Stimulated activated CD8-positive, alpha-beta memory T cell treated with anti-CD3 and anti-CD28 coated beads, Interleukin-4, amount 100 ng/mL, for 24 hours (primary cell): Measurements from ENCODE around the gene IGSF11.
"Not testable (repeated sequence)": the region's sequence is repeated elsewhere in the genome, so short reads cannot be mapped to it uniquely, and the experiment has no call there.

Source experiments
- DNase-seq: peaks from one replicate; pipeline ENCODE4 v3.0.0-alpha.2; 2020; ENCODE audit warnings: low read depth

IGSF11 gene, protein sequence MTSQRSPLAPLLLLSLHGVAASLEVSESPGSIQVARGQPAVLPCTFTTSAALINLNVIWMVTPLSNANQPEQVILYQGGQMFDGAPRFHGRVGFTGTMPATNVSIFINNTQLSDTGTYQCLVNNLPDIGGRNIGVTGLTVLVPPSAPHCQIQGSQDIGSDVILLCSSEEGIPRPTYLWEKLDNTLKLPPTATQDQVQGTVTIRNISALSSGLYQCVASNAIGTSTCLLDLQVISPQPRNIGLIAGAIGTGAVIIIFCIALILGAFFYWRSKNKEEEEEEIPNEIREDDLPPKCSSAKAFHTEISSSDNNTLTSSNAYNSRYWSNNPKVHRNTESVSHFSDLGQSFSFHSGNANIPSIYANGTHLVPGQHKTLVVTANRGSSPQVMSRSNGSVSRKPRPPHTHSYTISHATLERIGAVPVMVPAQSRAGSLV

DNA sequence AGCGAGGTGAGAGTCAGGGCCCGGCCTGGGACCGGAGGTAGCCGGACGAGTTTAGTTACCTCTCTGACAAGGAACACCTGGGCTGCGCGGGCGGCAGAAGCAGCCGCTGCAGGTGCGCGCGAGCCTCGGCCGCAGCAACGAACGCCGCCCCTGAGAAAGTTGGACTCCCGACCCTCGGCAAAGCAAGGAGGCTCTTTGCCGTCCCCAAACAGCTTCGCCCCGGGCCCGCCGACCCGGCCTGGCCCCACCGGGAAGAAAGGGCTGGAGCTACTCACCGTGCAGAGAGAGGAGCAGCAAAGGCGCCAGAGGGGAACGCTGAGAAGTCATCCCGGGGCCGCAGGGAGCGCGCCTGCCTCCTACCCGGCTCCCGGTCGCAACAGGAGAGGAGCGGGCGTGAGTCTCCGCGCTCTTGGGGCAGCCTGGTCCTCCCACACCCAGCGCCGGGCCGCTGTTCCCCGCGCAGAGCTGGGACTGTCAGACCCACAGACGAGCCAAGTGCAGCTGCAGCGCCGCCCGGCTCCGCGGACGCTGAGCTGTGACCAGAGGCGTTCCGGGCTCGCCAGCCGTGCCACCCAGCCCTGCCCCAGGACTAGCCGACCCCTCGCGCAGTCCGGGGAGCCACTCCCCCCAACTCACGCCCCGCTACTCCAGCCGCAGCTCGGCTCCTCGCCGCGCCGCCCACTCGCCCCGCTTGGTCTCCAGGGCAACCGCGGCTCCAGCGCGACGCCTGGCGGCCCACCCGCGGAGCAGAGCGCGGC lies at the start of gene IGSF11:
IGSF11 (minus strand) TSS at position 591 of the 758 bp plus-strand sequence; CDS start at position 327, 264 bp downstream.
- DNase-seq = peak; percentile 55

GRCh38 chr3:119080364-119080763 lies 45.7 kb upstream of the IGSF11 start:
- no peak for DNase-seq

- DNase-seq = no peak
These were observed 38.8 kb upstream of the IGSF11 start for GRCh38 chr3:119073258-119074001.

GRCh38 chr3:119072451-119072850 lies 37.8 kb upstream of the IGSF11 start:
- not testable (repeated sequence) for DNase-seq

- DNase-seq = no peak
These were observed 35.1 kb upstream of the IGSF11 start for GRCh38 chr3:119069725-119070124.

DNA sequence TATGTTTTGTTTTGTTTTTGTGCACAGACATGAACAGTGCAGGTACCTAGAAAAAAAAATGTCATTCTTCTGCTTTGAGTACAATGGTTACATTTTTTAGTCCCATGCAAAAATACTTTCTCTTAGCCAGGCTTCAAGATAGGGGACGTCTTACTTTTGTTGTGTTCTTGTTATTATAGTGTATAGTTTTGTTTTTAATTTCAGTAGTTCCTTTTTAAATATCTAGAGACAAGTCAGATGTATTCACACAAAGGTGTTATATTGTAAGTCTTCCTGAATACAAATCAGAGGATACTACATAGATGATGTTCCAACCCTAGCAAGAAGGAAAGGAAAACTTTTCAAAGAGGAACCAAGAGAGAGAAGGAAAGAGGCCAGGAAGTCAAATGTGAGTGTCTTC lies 28.8 kb upstream of the IGSF11 start:
- DNase-seq = no peak

DNA sequence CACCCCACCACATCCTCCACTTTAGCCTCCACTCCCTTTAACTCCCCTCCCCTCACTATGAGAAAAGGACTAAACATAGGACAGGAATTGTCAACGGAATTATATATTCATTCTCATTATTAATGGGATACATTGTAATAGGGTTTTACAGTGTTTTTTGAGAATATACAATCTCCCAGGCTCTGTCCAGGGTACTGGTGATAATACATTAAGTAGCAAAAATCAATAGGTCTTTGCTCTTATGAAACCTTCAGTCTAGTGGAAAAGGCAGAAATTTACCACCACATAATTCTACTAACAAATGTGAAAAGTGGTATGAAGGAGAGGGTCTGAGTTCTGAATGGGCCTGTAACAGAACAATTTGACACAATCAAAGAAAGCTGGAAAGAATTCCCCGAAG lies 28.2 kb upstream of the IGSF11 start:
- DNase-seq = no peak

- DNase-seq = no peak
These were observed 9.9 kb upstream of the IGSF11 start for GRCh38 chr3:119044593-119044992.

DNA sequence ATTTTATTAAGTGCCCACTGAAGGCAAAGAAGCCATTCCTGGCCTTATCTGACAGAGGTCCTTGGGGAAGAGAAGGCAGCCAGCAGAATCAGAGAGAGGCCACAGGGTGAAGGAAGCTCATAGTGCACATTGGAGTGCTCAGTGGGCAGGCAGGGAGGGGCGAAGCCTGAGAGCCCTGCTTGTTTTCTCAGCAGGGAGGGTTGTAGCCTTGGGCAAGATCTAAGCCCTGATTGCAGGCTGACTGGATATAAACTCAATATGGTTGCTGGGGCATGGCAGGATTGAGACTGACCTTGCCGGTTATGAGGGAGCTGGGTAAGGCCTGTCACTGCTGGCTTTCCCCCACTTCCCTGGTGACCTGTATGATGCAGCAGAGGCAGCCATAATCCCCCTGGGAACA lies 7.5 kb upstream of the IGSF11 start:
- no peak for DNase-seq

DNA sequence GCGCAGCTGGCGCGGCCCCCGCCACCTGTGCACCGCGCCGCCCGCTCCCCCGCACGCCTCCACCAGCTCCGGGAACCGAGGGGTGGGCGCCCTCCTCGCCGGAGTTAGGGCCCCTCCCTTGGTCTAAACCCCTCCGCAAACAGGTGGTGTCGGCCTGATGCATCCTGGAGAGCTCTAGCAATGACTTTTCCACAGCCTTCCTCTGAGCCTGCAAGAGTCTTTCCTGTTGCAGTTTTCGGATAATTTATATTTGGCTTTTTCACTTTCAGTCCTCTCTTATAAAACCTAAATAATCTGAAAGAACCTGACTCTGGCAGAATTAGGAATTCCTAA lies 334 bp upstream of the IGSF11 start:
- DNase-seq = no peak

DNA sequence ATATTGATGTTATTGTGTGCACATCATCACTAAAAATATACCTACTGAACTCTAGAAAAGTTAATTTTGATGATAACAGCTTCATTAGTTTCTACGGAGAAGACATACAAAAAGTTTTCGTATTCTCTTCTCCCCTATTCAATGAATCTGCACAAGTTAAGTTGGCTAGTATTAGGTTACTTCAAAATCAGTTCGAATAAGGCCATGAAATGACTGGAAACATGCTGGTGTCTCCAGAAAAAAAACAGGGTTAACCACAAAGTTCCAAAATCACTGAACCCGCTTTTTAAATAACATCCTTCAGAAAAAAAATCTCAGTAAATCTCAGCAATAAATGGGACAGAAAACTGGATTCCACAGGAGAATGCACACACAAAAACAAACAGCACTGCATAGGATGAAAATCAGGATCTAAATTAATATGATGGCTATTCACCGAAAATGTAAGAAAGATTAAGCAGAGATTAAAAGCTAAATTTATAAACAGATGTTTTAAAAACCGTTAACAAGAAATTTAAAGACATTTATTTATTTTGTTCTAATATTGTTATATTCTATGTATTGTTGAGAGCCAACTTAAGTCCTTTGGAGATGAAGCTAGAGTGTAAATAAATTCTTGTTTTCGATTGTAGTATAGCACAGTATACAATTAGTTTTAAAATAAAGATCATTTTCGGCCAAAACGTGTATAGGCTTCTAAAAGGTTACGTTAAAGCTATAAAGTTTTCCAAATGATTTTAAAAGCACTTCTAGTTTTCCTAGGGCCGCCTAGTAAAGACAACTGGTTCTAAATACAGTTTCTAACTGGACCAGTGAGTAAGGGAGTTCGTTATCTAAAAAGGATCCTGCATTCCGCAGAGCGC lies 1.0 kb downstream of the IGSF11 start:
- DNase-seq = no peak

DNA sequence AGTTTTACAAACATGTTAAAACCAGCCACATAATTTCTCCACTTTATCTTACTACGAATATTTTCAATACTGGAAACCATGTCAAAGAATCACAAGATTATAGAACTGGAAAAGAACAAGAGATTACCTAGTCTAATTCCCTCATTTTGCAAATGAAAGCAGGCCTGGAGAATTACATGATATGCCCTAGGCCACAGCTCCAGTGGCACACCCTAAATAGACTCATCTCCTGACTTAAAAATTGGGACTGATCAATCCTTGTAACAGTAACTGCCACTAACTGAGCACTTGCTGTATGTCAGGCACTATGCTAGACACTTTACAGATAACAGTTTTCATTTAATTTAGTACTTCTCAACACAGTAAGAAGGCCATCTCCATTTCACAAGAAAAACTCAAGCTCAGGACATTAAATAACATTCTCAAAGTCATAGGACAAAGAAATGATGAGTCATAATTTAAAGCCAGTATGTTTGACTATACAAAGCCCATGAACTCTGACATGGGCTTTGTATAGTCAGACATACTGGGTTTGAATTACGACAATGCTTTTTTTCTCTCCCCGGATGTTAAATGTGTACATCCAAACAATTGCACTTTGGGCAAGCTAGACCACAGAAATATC lies 9.4 kb downstream of the IGSF11 start:
- no peak for DNase-seq

- DNase-seq = no peak
These were observed 14.7 kb downstream of the IGSF11 start for GRCh38 chr3:119019767-119020518.

GRCh38 chr3:119018690-119019463 lies 15.8 kb downstream of the IGSF11 start:
- DNase-seq = no peak

- no peak for DNase-seq
These were observed 18.7 kb downstream of the IGSF11 start for GRCh38 chr3:119015942-119016341.

DNA sequence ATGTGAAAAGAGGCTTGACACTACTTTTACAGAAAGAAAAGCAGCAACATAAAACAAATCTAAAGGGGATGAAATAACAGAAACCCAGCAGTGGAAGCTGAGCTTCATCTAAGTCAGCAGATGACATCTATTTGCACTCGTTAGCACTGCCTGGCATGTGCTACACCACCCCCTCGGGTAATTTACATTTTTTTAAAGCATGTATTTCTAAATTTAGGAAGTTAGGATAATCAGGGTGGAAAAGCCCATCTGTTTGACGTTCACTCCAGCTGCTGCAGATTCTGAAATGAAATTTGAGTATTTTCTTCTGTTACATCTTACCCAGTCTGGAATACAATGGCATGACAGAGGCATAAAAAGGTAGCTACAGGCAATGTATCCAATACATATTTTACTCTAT lies 20.7 kb downstream of the IGSF11 start:
- DNase-seq = no peak

GRCh38 chr3:119011528-119011927 lies 23.1 kb downstream of the IGSF11 start:
- no peak for DNase-seq

DNA sequence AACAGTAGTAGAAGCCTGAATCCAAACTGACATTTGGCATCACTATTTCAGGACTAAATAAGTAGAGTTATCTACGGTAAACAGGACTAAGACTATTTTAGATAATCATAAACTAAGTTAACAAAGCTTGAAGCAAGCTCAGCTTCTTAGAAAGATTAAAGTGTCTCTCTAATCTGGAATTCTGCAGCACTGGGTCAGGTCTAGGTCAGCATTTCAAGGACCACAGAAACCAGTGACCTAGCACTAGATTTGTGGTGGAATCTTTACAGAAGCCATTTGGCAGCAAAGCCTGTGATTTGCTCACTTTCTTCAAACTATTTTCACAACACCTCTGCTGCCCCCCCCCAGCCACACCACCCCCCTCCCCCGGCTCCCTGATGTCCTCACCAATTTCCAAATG lies 37.5 kb downstream of the IGSF11 start:
- DNase-seq = no peak

DNA sequence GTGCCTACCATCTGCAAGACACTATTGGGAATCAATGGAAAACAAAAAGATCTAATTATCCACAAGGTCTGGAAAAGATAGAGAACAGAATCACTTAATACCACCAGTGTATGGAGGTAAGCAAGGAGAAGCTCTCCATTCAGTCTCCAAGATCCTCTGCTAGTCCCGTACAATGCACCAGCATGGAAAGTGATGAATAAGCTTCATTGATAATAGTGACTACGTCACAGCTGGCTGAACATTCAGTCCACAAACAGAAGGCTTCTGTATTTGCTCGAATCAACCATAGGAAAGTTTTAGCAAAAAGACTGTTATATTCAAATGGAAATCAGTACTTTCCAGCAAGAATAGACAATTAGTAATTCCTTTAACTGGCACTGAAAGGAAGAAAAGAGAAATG lies 42.9 kb downstream of the IGSF11 start:
- no peak for DNase-seq
